Hematopoietic multipotent progenitor cell treated with erythropoietin and hydrocortisone succinate and interleukin-3 and kit ligand, for 17 days (in vitro differentiated cells): Measurements from ENCODE around the gene ALDH9A1.
A peak's percentile ranks its signal among the peaks of the same experiment; 100 is the strongest.
"Not testable (repeated sequence)": the region's sequence is repeated elsewhere in the genome, so short reads cannot be mapped to it uniquely, and the experiment has no call there.

Experiments used
- DNase-seq: peaks from one replicate; pipeline ENCODE4 v3.0.0-alpha.2; 2015; ENCODE audit warnings: low spot score

The ALDH9A1 gene

GRCh38 chr1:165697881-165698760 is at the start of gene ALDH9A1:
Gene ALDH9A1, minus strand, starts transcription at chr1:165698562. Its CDS starts 4 bp downstream, at chr1:165698558.
- peak; percentile 75 for DNase-seq

GRCh38 chr1:165747632-165748447 is 49.5 kb upstream of the ALDH9A1 start:
- DNase-seq: no peak

GRCh38 chr1:165744913-165745312 is 46.6 kb upstream of the ALDH9A1 start:
- not testable (repeated sequence) for DNase-seq

GRCh38 chr1:165742194-165742593 is 43.8 kb upstream of the ALDH9A1 start:
- no peak for DNase-seq

GRCh38 chr1:165738794-165739193 is 40.4 kb upstream of the ALDH9A1 start:
- DNase-seq: no peak

GRCh38 chr1:165737196-165737595 is 38.8 kb upstream of the ALDH9A1 start:
- DNase-seq: no peak

GRCh38 chr1:165734906-165735305 is 36.5 kb upstream of the ALDH9A1 start:
- no peak for DNase-seq

GRCh38 chr1:165726841-165727240 is 28.5 kb upstream of the ALDH9A1 start:
- no peak for DNase-seq

- DNase-seq: no peak
These were observed 27.8 kb upstream of the ALDH9A1 start for GRCh38 chr1:165726169-165726568.

- DNase-seq: peak; percentile 55
These were observed 19.7 kb upstream of the ALDH9A1 start for GRCh38 chr1:165717918-165718515.

- DNase-seq: not testable (repeated sequence)
These were observed 18.1 kb upstream of the ALDH9A1 start for GRCh38 chr1:165716265-165717051.

- DNase-seq: no peak
These were observed 14.4 kb upstream of the ALDH9A1 start for GRCh38 chr1:165712764-165713163.

- no peak for DNase-seq
These were observed 9.8 kb upstream of the ALDH9A1 start for GRCh38 chr1:165707984-165708706.

- DNase-seq: no peak
These were observed 5.3 kb upstream of the ALDH9A1 start for GRCh38 chr1:165703648-165704047.

- not testable (repeated sequence) for DNase-seq
These were observed 3.6 kb upstream of the ALDH9A1 start for GRCh38 chr1:165701922-165702321.

- DNase-seq: no peak
These were observed 1.2 kb upstream of the ALDH9A1 start for GRCh38 chr1:165699577-165699976.

- DNase-seq: no peak
These were observed 345 bp upstream of the ALDH9A1 start for GRCh38 chr1:165698761-165699052.

GRCh38 chr1:165697491-165697880 is 876 bp downstream of the ALDH9A1 start:
- no peak for DNase-seq

GRCh38 chr1:165696625-165697100 is 1.7 kb downstream of the ALDH9A1 start:
- DNase-seq: peak; percentile 13

GRCh38 chr1:165695031-165695430 is 3.3 kb downstream of the ALDH9A1 start:
- no peak for DNase-seq

- no peak for DNase-seq
These were observed 10.3 kb downstream of the ALDH9A1 start for GRCh38 chr1:165688046-165688445.
